Type B pancreatic cell (in vitro differentiated cells): ENCODE results near the gene PABPN1L. TPM values are rescaled to one million over a fixed set of nuclear protein-coding genes. Genes with fewer than 3 reads are reported as not detected.

Experiments used
- DNase-seq: peaks from one replicate; pipeline ENCODE4 v3.0.0; 2021; ENCODE audit warnings: mixed read lengths; ENCODE audit not compliant: unreplicated experiment; ENCODE audit errors: extremely low spot score
- H3K27ac Mint-ChIP-seq: 2 replicates; pipeline ENCODE4 v1.8.0; 2021; ENCODE audit warnings: mild to moderate bottlenecking, mixed read lengths
- H3K27me3 Mint-ChIP-seq: 2 replicates; pipeline ENCODE4 v1.8.0; 2021; ENCODE audit warnings: mixed read lengths
- H3K36me3 Mint-ChIP-seq: 2 replicates; pipeline ENCODE4 v1.8.0; 2021; ENCODE audit warnings: mixed read lengths
- H3K4me1 Mint-ChIP-seq: one replicate; pipeline ENCODE4 v1.8.0; 2021; ENCODE audit warnings: mixed read lengths; ENCODE audit not compliant: unreplicated experiment
- H3K4me3 Mint-ChIP-seq: 2 replicates; pipeline ENCODE4 v1.8.0; 2021; ENCODE audit warnings: mild to moderate bottlenecking, mixed read lengths
- H3K9me3 Mint-ChIP-seq: 2 replicates; pipeline ENCODE4 v1.8.0; 2021; ENCODE audit warnings: mixed read lengths
- CTCF ChIP-seq: fragments of 200-600 bp; sonication (generic); conservative IDR thresholded peaks from 2 replicates; pipeline ENCODE4 v1.5.0; 2021; ENCODE audit warnings: antibody characterized with exemption, mild to moderate bottlenecking
- total RNA-seq: library from RNA; stranded (reverse); gene quantifications from 2 replicates; pipeline ENCODE4 v1.2.1, GENCODE V29; 2021; ENCODE audit warnings: low replicate concordance

The PABPN1L gene
- total RNA-seq, 1 donor from 2014 or later = not detected

- Mint-ChIP-seq H3K36me3 (no peaks in the 10 kb centered on the region), H3K9me3 (no peaks in the 10 kb centered on the region), H3K27me3 (no peaks in the 10 kb centered on the region), H3K4me3 (no peak overlapping the region), H3K27ac (no peak overlapping the region), H3K4me1 (peaks cover 3% of the 10 kb centered on the region)
- TF ChIP-seq CTCF = no peak
- DNase-seq = no peak
These were observed 51.2 kb downstream of the PABPN1L start for GRCh38 chr16:88815227-88815626.

GRCh38 chr16:88814144-88814502, 52.3 kb downstream of the PABPN1L start:
- H3K27ac Mint-ChIP-seq = no peak overlapping the region
- H3K27me3 Mint-ChIP-seq = no peaks in the 10 kb centered on the region
- H3K4me1 Mint-ChIP-seq = peaks cover 3% of the 10 kb centered on the region
- H3K36me3 Mint-ChIP-seq = no peaks in the 10 kb centered on the region
- H3K4me3 Mint-ChIP-seq = no peak overlapping the region
- no peaks in the 10 kb centered on the region for H3K9me3 Mint-ChIP-seq
- DNase-seq = no peak
- no peak for TF ChIP-seq CTCF

Other genes starting within 250 kb of the PABPN1L start
- gene IL17C, start 228.1 kb downstream of the PABPN1L start, total RNA-seq = 0.39 TPM in 1 of 2 replicates, not detected in the other
- 120 and 144 TPM in 2 replicates for gene CYBA, start 215.6 kb downstream of the PABPN1L start, total RNA-seq
- gene MVD, start 203.6 kb downstream of the PABPN1L start, total RNA-seq = 59.0 and 60.6 TPM in 2 replicates
- gene SNAI3, start 180.2 kb downstream of the PABPN1L start, total RNA-seq = 0.68 and 0.79 TPM in 2 replicates
- gene RNF166, start 160.3 kb downstream of the PABPN1L start, total RNA-seq = 11.9 and 20.1 TPM in 2 replicates
- 25.1 and 27.1 TPM in 2 replicates for gene CTU2, start 160.2 kb downstream of the PABPN1L start, total RNA-seq
- 33.3 and 94.7 TPM in 2 replicates for gene PIEZO1, start 81.4 kb downstream of the PABPN1L start, total RNA-seq
- 17.7 and 36.8 TPM in 2 replicates for gene CDT1, start 62.9 kb downstream of the PABPN1L start, total RNA-seq
- gene APRT, start 54.7 kb downstream of the PABPN1L start, total RNA-seq = 116 and 153 TPM in 2 replicates
- 30.2 and 32.5 TPM in 2 replicates for gene GALNS, start 9.7 kb downstream of the PABPN1L start, total RNA-seq
- gene TRAPPC2L, start 9.5 kb downstream of the PABPN1L start, total RNA-seq = 80.4 and 91.4 TPM in 2 replicates
- 8.9 and 9.4 TPM in 2 replicates for gene CBFA2T3, start 110.5 kb upstream of the PABPN1L start, total RNA-seq
- 23.6 and 29.0 TPM in 2 replicates for gene ACSF3, start 227.2 kb upstream of the PABPN1L start, total RNA-seq